ENCODE results near the gene LACTB.

LACTB gene

DNA sequence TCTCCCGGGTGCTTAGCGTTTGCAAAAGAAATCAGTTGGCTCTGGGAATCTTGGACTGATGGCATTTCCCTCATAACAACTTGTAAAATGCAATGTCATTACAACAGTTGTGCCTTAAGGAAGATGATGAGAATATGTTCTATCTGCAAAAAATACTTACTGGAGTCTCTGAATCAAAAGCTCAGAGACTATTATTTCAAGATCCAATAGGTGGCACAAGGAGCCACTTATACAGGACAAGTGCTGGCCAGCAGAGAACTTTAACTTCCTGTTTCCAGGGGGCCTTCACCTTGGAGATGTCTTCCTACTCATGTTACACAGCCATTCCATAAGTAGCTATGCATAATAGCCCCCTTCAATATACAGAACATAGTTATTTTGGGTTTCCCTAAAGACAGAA, 44.6 kb downstream of the LACTB start:
- no peak for DNase-seq (ENCODE audit: low read depth in 3 of 3, low spot score in 1 of 3)

DNA sequence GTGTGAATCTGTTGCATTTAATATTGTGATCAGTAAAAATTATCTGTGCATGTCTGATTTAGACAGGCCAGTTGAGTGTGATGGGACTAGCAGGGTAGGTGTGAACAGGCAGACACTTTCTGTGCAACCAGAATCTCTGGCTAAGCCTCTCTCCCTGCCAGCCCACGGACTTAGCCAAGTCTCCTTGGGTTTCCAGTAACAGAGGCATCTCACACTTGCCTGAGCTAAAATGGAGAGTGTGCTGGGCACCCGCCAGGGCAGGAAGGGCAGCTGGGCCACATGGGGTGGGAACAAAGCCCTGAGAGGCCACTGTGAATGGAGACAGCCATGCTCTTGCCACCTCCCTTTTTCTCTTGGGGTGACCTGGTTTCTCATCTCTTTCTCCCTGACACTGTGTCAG, 48.1 kb downstream of the LACTB start:
- DNase-seq (ENCODE audit: low read depth in 3 of 3, low spot score in 1 of 3), result no peak

DNA sequence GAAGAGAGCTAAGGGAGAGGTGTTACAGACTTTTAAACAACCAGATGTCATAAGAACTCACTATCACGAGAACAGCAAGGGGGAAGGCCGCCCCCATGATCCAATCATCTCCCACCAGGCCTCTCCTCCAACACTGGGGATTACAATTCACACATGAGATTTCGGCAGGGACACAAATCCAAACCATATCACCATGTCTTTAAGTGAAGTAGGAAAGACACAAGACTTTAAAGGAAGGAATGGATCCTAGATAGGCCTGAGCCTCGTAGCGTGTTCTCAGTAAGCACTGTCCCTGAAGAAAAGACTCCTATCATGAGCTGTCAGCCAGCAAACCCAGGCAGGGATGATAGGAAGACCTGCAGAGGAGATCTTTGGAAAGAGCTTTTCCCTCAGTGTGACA, 50.7 kb downstream of the LACTB start:
- no peak for DNase-seq (ENCODE audit: low read depth in 3 of 3, low spot score in 1 of 3)

DNA sequence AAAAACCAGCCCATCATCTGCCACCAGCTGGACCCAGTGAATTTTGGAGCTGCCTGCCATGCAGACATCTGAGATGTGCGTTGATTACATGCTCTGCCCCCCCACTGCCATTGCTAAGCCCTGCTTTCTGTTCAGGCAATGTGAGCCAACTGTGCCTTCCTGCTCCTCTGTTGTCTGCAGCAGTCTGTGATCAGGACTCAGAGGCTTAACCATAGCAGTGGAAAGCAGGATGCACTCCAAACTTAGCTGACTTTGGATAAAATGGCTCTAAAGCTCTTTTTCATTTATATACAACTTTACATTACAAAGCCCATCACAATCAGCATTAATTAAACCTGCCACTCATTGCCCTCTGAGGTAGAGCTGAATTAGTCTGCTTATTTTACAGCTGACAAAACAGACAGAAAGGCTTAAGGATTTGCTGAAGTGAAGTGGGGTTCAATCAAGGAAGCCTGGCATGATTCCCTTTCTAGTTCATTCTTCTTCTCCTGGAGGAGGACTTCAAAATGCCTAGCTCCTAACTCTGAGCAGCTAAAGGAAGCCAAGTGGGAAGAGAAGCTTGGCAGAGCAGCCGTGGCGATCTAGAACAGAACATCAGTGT, 51.3 kb downstream of the LACTB start:
- DNase-seq (ENCODE audit: low read depth in 3 of 3, low spot score in 1 of 3), result no peak

GRCh38 chr15:63176302-63176701, 54.6 kb downstream of the LACTB start:
- no peak for DNase-seq (ENCODE audit: low read depth in 3 of 3, low spot score in 1 of 3)

- DNase-seq (ENCODE audit: low read depth in 3 of 3, low spot score in 1 of 3), result no peak
These were observed 56.4 kb downstream of the LACTB start for GRCh38 chr15:63178034-63178433.

DNA sequence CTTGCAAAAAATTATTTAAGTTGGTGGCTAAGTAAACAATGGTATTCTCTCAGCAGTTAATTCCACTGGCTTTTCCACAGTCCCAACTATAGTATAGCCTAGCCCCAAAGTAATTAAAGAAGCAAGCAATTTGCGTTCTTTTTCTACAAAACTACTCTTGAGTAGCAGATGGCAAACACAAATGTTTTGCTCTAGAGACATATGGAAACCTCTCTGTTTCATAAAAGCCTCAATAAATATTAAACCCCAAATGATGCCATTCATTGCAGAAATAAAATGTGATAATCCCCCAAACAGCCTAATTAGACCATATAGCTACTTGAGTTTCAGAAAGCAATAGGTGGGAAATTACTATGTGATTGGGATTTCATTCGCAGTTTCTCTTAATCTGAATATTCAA, 59.1 kb downstream of the LACTB start:
- DNase-seq (ENCODE audit: low read depth in 3 of 3, low spot score in 1 of 3), result no peak

DNA sequence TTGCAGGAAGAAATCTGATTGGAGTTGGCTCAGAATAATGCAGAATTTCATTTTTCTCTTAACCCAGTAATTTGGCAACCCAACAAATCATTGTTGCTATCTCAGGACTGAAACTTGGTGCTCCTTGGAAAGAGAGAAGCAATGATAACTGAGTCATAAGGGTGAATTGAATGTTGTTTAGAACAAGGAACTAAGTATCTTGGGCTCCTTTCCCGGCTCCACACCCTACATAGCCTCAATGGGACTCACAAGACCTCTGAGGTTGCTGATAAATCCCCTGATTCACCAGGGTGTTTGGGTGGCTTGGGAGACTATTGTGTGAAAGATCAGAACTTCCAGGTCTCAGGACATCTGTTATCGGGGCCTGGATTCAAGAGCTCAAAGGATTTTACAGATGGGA, 60.0 kb downstream of the LACTB start:
- no peak for DNase-seq (ENCODE audit: low read depth in 3 of 3, low spot score in 1 of 3)

GRCh38 chr15:63185206-63185605, 63.5 kb downstream of the LACTB start:
- no peak for DNase-seq (ENCODE audit: low read depth in 3 of 3, low spot score in 1 of 3)

DNA sequence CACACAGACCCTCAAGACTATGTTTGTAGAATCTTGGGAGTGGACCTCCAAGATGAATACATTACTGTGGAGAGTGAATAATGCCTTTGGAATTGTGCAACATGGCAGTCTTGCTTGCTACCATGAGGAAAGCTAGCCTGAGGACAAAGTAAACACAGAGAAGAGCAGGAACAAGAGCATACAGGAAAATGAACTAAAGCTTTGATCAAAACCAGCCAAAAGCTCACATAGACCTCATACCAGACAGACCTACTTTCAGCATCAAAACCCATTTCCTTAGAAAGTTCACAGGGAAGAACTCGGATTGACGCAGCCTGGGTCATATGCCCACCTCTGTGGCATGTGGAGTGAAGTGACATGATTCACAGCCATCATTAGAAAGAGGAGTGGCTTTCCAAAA, 64.4 kb downstream of the LACTB start:
- DNase-seq (ENCODE audit: low read depth in 3 of 3, low spot score in 1 of 3), result no peak

GRCh38 chr15:63187589-63188226, 66.0 kb downstream of the LACTB start:
- no peak for DNase-seq (ENCODE audit: low read depth in 3 of 3, low spot score in 1 of 3)

DNA sequence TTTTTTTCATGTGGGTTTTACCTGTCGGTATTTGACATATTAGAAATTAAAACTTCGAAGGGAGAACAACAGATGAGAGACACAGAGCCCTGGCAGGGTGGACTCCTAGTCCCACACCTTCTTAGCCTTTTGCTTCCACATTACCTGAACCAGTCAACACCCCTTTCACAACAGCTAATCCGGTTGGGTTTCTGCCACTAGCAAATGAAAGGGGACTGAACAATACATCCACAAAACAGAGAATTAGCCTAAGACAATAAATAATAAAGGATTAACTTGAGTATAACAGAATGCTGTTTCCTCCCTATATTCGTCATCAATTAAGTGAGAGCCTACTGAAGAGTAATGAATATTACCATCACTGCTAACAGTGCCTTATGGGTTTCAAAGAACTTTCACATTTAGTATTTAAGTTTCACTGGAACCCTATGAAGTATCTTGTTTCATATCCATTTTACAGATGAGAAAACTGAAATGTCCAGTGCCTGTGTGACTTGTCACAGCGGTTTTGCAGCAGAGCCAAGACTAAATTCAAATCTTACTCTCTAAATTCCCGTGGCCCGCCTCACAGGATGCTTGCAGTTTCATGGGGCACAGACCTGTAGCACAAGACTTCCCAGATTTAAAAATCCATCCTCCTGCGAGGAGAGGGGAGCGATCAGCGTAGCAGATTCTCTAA, 66.7 kb downstream of the LACTB start:
- no peak for DNase-seq (ENCODE audit: low read depth in 3 of 3, low spot score in 1 of 3)

DNA sequence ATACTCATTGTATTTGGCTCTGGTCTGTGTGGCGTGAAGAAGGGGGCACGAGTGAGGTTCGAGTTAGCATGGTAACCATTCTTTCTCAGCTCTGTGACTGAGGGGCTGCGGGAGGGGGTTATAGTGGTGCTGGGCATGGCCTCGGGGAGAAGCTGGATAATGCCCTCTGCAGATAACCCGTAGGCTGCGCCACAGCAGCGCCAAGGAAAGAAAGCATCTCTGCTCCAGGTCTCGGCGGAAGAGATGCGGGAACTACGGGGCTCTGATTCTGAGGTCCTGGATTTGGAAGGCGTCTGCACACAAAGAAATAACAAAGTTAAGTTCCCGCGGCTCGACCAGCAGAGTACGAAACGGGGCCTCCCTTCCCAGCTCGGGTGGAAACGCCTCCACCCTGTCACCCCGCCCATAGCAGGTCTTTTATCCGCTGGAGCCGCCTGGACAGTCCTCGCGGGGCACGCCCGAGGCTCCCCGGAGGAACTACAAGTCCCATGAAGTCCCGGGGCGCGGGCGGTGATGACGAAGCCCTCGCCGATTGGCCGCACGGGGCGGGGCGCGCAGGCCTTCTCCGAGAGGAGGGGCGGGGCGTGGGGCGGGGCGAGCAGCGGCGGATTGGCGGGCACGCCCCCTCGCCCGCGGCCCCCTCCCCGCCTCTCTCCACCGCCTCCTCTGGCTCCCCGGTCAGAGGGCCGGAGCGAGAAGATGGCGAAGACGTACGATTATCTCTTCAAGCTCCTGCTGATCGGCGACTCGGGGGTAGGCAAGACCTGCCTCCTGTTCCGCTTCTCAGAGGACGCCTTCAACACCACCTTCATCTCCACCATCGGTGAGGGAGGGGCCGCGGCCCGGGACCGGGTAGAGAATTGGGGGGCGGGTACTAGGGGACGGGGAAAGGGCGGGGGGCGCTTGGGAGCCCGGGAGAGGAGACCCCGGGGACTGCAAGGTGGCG, 67.5 kb downstream of the LACTB start, which contains the start of gene RAB8B:
TSS of gene RAB8B (plus strand) at position 681 of the 946 bp plus-strand sequence. CDS start at position 700, 19 bp downstream.
- peak; percentile 94 to 99 (median 95) for DNase-seq (ENCODE audit: low read depth in 3 of 3, low spot score in 1 of 3)

DNA sequence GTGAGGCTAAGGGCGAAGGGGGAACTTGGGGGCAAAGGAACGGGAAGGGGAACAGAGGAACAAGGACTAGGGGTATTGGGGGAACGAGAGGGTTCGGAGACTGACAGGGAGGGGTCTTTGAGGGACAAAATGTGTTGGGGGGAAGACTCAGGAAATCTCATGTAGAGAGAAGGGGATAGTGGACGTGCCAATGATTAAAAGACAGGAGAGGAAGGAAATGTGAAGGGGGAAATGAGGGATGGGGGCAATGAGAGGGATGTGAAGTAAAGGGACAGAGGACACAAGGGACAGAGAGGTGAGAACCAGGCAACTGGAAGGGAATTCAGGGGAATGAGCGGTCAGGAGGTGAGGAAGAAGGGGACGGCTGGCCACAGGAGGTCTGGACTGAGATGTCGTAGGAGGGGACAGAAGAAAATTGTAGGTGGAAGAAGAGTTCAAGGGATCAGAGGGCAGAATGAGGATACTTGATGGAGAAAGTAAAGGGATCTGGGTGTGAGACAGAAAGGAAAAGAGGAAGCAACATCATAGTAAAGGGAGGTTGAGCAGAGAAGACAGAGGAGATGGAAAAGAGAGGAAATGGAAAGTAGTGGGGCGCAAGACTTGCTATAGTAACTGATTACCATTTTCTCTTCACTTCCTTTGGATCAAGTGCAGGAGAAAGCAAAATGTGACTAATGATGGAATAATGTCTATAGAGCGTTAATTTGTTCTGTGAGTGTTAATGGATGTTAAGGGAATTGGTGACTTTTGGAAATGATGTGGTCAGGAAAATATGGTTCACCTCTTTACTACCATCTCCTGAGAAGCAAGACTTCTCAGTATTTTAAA, 68.5 kb downstream of the LACTB start:
- DNase-seq (ENCODE audit: low read depth in 3 of 3, low spot score in 1 of 3), result no peak

GRCh38 chr15:63190769-63191649, 69.3 kb downstream of the LACTB start:
- DNase-seq (ENCODE audit: low read depth in 3 of 3, low spot score in 1 of 3), result no peak
